GM21515 (cell line): ENCODE measurements around the gene TMEM184C.

Experiments
- ATAC-seq: cut with Tn5 transposase; IDR thresholded peaks from one replicate; pipeline ENCODE4 v1.9.1; 2021; ENCODE audit not compliant: unreplicated experiment

Gene TMEM184C

DNA sequence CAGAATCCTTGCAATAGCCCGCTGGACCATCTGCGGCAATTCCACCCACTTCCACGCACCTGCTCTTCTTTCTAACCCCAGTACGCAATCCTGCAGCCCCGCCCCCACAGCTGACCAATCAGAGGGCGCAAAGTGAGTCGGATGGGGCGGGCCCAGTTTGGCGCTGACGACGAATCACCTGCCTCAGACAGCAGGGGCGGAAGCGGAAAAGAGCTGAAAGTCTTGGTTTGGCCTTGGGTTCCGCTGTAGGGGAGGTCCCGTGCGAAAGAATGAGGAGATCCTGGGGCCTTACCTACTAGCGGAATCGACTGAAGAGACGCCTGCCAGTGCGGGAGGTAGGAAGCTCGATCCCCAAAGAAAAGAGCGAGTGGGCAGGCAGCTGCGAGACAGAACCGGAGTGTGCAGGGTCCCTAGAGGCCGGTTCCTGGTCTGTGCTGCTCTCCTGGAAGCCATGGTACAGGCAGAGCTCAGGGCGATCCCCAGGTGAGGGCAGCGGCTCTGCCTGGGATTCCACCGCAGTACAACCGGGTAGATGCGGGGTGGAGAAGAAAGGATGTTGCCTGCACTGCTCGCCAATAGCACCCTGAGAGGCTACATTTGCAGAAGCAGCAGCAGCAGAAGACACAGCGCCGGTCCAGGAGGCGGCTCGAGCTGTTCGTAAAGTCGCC lies at the start of gene TMEM184C:
Gene TMEM184C (plus strand): TSS at position 225 of the 668 bp plus-strand sequence. CDS start 560 bp downstream, outside the sequence.
- peak; percentile 99 for ATAC-seq

DNA sequence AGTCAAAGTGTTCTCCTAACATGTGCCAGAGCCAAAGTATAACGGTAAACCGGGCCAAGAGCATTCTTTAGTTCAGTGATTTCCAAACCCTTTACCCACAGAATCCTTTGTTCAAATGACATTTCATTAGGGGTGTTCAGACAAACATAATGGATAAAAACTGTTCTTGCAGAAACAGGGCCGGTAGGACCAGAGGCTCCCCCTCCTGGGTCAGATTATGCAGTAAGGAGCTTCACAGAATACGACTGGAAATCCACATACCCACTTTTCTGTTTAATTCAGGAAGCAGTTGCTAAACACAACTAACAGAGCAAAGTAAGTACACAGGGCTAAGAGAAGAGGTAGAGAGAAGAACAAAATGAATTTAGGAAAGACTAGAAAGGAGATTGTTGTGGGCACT lies 46.6 kb upstream of the TMEM184C start:
- no peak for ATAC-seq

DNA sequence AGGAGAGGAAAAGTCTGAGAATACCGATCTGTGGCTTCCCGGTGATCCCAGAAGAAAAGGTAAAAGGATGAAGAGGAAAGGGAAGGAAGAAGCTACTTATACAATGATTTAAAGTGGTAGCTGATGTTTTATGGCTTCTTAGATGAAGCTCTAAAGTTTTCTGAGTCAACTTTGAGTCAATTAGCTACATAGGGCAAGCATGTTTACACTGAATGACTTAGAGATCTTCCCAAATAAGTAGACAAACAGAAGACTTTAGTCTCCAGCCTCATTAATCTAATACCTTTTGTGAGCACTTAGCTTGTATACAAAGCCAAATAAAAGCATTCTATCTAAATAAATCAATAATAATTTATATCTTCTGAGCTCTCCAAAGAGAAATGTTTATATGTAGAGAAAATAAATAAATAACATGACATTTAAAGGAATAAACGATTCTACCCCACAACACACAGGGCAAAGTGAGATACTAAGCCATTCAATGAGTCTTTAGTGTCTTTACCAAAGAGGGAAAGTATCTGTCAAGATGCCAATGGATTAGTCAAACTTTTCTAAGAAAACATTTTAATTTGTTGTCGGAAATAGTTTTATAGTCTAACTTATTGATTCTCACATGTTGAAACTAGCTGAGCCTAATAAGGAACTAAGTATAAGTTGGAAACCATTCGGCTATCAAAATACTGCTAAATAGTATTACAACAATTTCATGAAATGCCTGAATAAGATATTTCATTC lies 46.0 kb upstream of the TMEM184C start:
- no peak for ATAC-seq

DNA sequence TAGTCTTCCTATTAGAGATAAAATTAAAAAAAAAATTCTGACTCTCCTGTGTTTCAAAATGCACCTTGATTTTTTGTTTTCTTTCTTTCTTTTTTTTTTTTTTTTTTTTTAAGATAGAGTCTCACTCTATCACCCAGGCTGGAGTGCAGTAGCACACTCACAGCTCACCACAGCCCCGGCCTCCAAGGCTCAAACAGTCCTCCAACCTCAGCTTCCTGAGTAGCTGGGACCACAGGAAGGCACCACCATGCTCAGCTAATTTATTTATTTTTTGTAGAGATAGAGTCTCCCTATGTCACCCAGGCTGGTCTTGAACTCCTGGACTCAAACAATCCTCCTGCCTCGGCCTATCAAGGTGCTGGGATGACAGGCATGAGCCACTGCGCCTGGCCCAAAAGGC lies 41.1 kb upstream of the TMEM184C start:
- ATAC-seq, result no peak

DNA sequence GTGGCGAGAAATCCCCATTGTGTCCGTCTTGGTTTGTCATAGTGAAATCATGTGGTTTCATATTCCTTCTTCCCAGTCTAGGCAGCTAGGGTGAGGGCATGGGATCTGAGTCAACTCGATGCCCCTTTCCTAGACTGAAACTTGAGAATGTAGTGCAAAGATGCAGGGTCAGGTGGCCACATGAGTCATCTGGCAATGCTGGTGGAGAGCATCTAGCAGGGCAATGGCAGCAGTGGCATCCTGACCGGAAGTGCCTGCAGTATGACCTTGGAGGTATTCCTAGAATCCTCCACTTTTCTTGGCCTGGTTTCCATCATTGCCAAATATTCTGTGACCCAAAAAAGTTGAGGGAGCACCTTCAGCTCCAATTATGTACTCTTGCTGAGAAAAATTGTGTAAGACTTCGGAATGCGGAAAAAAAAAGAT lies 39.1 kb upstream of the TMEM184C start:
- no peak for ATAC-seq

DNA sequence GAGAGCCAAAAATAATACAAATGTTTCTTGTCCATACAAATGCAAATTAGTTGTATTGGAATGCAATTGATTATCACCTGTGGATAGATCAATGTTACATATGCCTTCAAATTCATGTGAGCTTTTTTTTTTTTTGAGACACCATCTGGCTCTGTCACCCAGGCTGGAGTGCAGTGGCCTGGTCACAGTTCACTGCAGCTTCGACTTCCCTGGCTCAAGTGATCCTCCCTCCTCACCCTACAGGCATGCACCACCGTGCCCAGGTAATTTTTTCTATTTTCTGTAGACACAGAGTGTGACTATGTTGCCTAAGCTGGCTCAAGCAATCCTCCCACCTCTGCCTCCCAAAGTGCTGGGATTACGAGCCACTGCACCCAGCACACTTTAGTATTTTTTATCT lies 38.6 kb upstream of the TMEM184C start:
- no peak for ATAC-seq

DNA sequence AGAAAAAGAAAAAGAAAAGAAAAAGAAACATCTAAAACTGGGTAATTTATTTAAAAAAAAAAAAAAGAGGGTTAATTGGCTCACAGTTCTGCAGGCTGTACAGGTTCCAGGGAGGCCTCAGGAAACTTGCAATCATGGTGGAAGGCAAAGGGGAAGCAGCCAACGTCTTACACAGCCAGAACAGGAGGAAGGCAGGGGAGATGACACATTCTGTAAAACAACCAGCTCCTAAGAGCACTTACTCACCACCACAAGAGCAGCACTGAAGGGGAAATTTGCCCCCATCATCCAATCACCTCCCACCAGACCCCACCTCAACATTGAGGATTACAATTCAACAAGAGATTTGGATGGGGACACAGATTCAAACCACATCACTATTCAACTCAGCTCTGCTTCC lies 36.8 kb upstream of the TMEM184C start:
- ATAC-seq, result no peak

DNA sequence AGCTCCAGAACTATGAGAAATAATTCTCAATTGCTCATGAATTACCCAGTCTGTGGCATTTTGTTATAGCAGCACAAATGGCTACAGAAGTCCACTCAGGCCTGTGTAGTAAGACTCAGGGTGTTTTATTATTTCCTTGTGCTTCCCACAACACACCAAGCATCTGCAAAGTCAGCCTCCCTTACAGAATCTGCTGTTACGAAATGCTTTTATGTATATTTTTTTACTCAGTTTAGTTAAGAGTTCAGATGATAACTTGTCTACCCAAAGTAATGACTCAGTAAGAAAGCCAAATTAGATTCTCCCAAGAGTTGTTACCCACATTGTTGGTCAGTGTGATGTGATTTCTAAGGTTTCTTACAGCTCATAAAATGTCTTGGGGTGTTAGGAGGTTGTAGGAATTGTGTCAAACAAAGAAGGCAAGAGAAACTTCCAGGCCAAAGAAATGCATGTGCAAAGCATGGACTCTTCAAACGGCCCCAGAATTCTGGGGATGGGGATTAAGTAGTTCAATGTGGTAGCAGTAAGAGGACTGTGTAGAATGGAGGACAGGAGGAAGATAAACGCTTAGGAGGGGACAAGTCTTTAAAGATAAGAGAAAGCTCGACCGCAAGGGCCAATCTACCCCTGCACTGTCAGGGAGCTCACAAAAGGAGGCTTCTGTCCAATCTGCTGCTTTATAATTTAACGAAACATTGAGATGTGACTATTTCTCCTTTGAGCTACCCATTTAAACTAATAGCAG lies 35.4 kb upstream of the TMEM184C start:
- ATAC-seq, result no peak

DNA sequence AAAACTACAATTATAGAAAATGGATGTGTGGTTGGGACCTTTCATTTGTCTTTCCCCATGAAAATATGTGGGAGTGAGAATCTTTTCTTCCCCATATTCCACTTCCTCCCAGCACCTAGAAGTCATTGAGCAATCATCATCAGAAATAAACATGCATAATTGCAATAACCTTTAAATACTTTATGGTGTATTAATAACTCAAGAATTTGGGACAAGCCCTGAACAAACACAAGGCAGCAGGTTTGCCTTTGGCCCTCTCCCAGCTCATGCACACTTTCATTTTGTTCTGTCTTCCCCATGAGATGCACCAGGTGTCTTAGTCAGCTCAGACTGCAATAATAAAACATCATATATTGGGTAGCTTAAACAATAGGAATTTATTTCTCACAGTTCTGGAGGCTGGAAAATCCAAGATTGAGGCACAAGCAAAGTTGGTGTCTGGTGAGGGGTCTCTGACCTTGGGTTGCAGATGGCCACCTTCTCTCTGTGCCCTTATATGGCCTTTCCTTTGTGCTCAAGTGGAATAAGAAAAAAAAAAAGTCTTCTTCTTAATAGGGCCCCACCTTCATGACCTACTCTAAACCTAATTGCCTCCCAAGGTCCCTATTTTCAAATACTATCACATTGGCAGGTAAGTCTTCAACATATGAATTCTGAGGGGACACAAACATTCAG lies 34.7 kb upstream of the TMEM184C start:
- no peak for ATAC-seq

DNA sequence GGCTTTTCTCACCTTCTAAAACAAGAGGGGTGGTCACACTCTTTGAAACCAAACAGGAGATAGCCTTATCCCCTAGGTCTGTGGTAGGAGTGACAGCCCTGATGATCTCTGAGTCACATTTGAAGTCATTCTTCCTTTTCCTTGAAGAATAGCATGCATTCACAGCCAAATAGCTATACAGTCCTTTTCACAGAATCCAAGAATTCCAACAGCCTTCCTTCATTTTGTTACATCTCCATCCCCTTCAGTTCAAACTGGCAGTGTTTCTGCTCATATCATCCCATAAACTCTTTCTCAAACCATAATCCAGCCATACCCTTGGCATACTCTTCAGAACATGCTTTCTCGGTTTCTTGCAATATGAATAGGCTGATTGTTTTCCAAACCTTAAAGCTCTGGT lies 33.3 kb upstream of the TMEM184C start:
- ATAC-seq, result no peak

DNA sequence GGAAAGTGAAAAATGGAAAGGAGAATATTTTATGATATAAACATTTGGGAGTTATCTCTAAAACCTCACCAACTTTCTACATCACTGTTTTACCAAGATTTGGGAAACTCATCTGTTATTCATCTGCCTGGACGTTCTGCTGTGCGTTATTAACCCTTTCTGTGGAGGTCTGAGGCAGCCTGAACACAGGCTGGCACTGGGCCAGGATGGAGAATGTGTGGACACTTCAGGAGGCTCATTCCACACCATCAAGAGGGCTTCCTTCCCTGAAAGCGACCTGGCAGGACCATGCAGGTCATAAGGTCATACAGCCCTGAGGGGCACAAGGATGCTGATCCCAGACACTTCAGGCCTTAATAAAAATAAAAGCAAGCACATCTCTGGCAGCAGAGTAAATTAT lies 31.2 kb upstream of the TMEM184C start:
- ATAC-seq, result no peak

DNA sequence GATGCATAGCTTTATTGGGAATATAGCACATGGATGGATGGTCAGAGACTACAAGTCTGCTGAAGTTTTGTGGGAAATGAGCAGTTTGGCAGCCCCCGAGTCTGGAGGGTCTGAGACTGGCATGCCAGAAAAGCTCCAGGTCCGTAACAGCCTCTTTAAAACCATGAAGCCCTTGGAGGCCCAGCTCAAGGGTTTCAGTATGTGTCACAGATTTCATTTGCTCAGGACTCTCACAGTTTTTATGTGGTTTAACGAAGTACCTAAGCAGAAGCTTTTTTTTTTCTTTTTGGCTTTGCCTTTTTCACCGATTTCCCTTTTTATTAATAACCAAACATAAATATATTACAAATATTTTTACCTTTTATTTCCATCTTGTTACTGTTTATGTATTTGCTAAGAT lies 30.6 kb upstream of the TMEM184C start:
- peak; percentile 81 for ATAC-seq

DNA sequence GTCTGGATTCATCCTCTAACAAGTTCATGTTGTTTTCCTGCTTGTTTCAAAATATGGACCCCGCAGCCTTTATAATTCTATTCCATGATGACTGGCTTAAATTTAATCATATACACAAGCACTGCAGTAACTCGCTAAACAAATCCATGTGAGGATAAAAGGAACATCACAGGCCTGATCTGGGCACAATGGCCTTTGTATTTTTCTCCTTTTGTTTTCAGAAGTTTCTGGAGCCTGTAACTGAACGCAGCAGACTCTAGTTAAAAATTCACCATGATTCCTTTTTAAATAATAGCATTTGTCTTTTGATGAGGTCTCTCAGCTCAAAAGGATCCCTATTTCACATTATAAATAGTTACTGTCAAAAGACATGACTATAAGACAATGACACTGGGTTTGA lies 30.2 kb upstream of the TMEM184C start:
- no peak for ATAC-seq

DNA sequence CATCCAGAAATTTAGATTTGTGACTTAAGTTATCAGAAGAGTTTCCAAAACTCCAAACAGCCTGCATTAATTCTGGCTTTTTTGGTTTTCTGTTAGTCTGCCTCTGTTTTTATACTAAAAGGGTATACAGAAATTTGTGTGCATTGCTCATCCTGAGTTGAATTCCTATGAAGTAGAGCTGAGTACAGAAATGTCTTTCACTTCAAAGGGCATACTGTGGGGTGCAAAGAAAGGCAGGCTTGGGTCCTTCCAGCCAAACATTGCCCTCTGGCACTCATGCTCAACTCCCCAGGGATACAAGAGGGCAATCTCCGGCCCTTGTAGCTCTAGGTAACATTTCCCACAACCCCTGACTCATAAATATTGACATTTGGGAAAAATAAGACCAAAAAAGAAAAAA lies 27.6 kb upstream of the TMEM184C start:
- ATAC-seq, result no peak

DNA sequence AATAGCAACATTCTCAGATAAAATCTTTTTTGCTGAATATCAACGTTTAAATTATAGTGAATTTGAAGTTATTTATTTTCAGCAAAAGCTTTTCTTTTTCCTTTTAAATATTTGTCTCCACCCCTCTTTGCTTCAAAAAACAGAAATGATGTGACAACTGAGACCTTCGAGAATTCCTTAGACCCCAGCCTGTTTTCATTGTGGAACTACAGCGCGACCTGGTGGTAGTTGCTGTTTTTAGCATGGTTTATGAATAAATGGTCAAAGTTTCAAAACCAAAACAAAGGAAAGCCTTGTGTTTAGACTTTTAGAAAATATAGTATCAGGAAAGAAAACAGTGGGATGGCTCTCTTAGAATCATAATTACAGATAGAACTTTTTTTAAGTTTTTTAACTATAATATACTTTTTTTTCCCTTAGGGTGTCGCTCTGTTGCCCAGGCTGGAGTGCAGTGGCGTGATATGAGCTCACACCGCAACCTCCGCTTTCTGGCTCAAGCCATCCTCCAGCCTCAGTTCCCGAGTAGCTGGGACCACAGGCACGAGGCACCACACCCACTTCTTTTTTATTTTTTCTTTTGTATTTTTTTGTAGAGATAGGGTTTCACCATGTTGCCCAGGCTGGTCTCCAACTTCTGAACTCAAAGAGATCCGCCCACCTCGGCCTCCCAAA lies 26.8 kb upstream of the TMEM184C start:
- no peak for ATAC-seq

DNA sequence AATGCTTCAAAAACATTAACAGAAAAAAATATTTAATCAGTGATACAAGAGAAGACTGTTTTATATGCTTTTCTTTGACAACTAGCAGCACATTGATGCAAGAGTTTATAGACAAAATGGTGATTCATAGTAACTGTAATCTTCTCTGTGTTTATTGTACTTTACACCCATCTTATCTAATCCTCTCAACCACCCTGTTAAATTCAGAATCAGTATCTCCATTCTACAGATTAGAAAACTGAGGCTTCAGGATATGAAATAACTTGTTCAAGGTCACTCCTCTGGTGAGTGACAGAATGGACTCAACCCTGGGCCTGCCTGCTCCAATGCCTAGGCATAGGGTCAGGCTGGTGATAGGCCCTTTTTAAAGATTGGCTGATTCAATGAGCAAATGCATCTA lies 26.1 kb upstream of the TMEM184C start:
- no peak for ATAC-seq

DNA sequence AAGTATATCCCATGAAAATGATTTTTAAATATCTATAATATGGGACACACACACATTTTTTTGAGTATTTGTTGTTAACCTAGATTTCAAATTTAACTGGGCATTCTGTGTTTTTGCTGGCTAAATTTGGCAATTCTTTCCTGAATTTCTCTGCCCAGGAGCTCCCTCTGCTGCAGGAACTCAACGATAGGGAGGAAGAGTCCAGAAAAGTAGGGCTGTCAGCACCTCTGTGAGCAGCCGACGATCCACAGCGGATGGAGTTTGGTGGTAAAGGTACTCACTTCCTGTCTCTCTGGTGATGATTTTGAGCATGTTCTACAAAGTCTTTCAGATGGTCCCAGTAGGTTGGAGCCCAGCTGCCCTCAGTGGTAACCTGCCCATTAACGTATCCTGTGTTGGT lies 23.1 kb upstream of the TMEM184C start:
- ATAC-seq, result no peak

DNA sequence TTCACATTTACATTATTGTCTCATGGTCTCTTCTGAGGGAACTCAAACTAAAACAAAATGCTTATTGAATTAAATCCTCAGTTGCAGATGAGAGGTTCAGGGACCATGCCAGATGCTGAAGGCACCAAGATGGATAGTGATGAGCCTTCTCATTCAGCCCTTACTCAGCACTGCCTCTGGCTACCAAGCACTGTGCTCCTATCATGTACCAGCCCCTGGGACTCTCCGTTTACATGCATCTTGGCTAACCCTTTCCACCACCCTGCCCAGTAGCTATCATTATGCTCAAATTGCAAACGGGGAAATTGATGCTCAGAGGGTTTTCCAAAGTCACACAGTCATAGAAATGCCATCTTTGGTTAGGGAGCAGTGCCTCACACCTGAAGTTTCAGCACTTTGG lies 22.6 kb upstream of the TMEM184C start:
- no peak for ATAC-seq

DNA sequence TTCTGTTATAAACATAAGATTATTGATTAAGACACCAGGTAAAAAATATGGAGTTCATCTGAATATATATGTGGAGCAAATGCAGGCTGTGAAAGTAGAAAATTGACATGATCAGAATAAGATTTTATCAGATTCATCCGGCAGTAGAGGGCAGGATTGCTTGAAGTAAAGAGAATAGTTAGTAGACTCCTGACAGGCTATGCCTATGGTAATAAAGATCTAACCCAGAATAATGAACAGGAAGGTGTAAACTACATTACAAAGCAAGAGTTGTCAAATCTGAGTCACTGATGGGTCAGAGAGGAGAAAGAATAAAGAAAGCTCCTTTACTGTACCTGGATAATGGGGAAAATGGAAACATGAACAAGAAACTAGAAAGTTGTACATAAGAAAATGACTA lies 20.8 kb upstream of the TMEM184C start:
- no peak for ATAC-seq

DNA sequence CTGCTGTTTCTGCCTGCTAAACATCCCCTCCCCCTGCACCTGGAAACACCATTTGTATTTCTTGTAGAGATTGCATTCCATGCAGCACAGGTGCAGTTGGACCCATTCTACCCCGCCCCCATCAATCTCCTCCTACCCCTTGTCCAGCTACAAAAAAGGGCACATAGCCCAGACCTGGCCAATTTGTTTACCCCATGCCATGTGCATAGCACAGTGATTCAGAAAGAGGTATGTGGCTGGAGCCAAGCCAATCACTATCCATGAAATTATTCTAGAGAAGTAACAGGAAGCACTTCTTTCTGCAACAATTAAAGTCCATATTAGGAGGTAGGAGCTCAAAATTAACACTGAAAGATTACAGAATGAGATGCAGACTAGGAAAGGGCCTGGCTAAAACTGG lies 20.2 kb upstream of the TMEM184C start:
- no peak for ATAC-seq

DNA sequence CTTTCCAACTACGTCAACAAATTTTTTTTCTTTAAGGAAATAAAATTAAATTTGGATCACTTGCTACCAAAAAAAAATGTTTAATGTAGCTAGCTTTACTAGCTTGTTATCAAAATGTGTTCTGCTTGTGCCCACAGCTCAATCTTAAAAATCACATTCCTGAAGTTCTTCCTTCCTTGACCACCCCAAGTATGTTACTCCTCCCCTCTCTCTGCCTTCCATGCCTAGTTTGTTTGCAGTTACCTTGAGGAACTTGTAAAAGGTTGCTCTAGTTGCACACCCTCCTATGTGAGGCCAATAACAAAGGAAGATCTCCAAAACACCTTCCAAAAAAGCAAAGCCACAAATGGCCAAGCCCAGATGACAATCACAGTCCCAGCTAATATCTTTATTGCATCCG lies 19.6 kb upstream of the TMEM184C start:
- ATAC-seq, result no peak
